H1 (cell line): ENCODE data around the gene NEDD4. TPM values are rescaled to one million over a fixed set of nuclear protein-coding genes. Genes with fewer than 3 reads are reported as not detected.

Experiments
- polyA plus RNA-seq, 7 experiments: library from polyadenylated mRNA; depleted of rRNA in 3 of 7; stranded (reverse) in 5 of 7; unstranded in 2 of 7; fragments of >200 nt in 5 of 7; fragments of 200-250 nt in 2 of 7; gene quantifications; 1 replicate in 5 of 7; 2 replicates in 1 of 7; 4 replicates in 1 of 7; pipeline versions ENCODE4 v1.2.1 to v1.2.3, GENCODE V29; 2011 to 2013; ENCODE audit warnings: missing spikeins in 2 of 7, mixed read lengths in 2 of 7
- small RNA-seq: library from polyadenylated mRNA; stranded (forward); fragments of <200 nt; extraction: miRNeasy Mini kit (QIAGEN cat#:217004); gene quantifications from one replicate; pipeline ENCODE3, GENCODE V24; 2013; ENCODE audit not compliant: insufficient read depth
- total RNA-seq: library from RNA; stranded (reverse); fragmentation: NEBNext Ultra II Directional; extraction: Animal tissue kit (Norgen Biotek cat#: 25700); gene quantifications from 2 replicates; pipeline ENCODE4 v1.2.1, GENCODE V29; 2021

Gene NEDD4
- total and polyA plus RNA-seq, 2 of the 8 experiments (the other 6 are each of a cell fraction or from before 2014, with no cell fraction given), result 0.95 to 3.9 TPM

Small RNA genes lying within 50 kb of the gene (small RNA-seq; reads per million reads assigned to genes)
- not detected for gene RN7SL568P
